Renal pelvis (tissue), 4 donors: ENCODE results near the gene CFLAR. TPM values are rescaled to one million over a fixed set of nuclear protein-coding genes. Genes with fewer than 3 reads are reported as not detected.
"Not testable (repeated sequence)": the region's sequence is repeated elsewhere in the genome, so short reads cannot be mapped to it uniquely, and the experiment has no call there.

ENCODE experiments used
- DNase-seq: peaks from one replicate; pipeline ENCODE4 v3.0.0-alpha.2; 2013
- polyA plus RNA-seq, 3 donors: library from polyadenylated mRNA; unstranded; fragments of 120-200 nt; gene quantifications; one replicate each; pipeline ENCODE4 v1.2.1, GENCODE V29; 2013; ENCODE audit not compliant: insufficient read length in 3 of 3

Gene CFLAR
- polyA plus RNA-seq, 3 donors: 42.1 to 84.4 (median 81.6) TPM

GRCh38 chr2:201116959-201117734 lies 1.2 kb downstream of the CFLAR start:
- DNase-seq: peak; percentile 69

GRCh38 chr2:201117735-201118094 lies 1.8 kb downstream of the CFLAR start:
- not testable (repeated sequence) for DNase-seq

- DNase-seq: peak; percentile 86
Observed at GRCh38 chr2:201118121-201118960, 2.4 kb downstream of the CFLAR start.

- DNase-seq: peak; percentile 60
Observed at GRCh38 chr2:201118961-201119854, 3.2 kb downstream of the CFLAR start.

GRCh38 chr2:201122276-201122675 lies 6.3 kb downstream of the CFLAR start:
- DNase-seq: no peak

GRCh38 chr2:201126308-201127151 lies 10.6 kb downstream of the CFLAR start:
- no peak for DNase-seq

GRCh38 chr2:201127152-201127511 lies 11.2 kb downstream of the CFLAR start:
- no peak for DNase-seq

- DNase-seq: no peak
Observed at GRCh38 chr2:201127570-201127969, 11.6 kb downstream of the CFLAR start.

GRCh38 chr2:201128033-201128432 lies 12.1 kb downstream of the CFLAR start:
- no peak for DNase-seq

GRCh38 chr2:201128933-201129505 lies 13.1 kb downstream of the CFLAR start:
- no peak for DNase-seq

- DNase-seq: no peak
Observed at GRCh38 chr2:201130524-201131186, 14.7 kb downstream of the CFLAR start.

- DNase-seq: no peak
Observed at GRCh38 chr2:201132518-201132917, 16.6 kb downstream of the CFLAR start.

- no peak for DNase-seq
Observed at GRCh38 chr2:201135386-201135785, 19.4 kb downstream of the CFLAR start.

- no peak for DNase-seq
Observed at GRCh38 chr2:201136889-201137321, 20.9 kb downstream of the CFLAR start.

- no peak for DNase-seq
Observed at GRCh38 chr2:201137505-201138400, 21.8 kb downstream of the CFLAR start.

- DNase-seq: no peak
Observed at GRCh38 chr2:201138401-201138970, 22.5 kb downstream of the CFLAR start.

GRCh38 chr2:201138986-201139781 lies 23.2 kb downstream of the CFLAR start:
- DNase-seq: not testable (repeated sequence)
